ENCODE data around the gene MAPK8IP3. TPM values are rescaled to one million over a fixed set of nuclear protein-coding genes. Genes with fewer than 3 reads are reported as not detected.

Gene MAPK8IP3
- total RNA-seq, 1 donor = 179 TPM

Small RNA genes within 50 kb of the gene (small RNA-seq; reads per million reads assigned to genes)
- 0.41 reads per million for gene MIR3177

Other genes with a start within 250 kb of the MAPK8IP3 start
- gene CLCN7, start 231.2 kb upstream of the MAPK8IP3 start, total RNA-seq = 134 TPM
- gene PTX4, start 217.3 kb upstream of the MAPK8IP3 start, total RNA-seq = 0.27 TPM
- gene TELO2, start 212.8 kb upstream of the MAPK8IP3 start, total RNA-seq = 33.7 TPM
- 14.8 TPM for gene TMEM204, start 172.5 kb upstream of the MAPK8IP3 start, total RNA-seq
- 46.0 TPM for gene IFT140, start 94.1 kb upstream of the MAPK8IP3 start, total RNA-seq
- 29.1 TPM for gene CRAMP1, start 93.8 kb upstream of the MAPK8IP3 start, total RNA-seq
- gene JPT2, start 27.9 kb upstream of the MAPK8IP3 start, total RNA-seq = 21.0 TPM
- gene NME3, start 65.3 kb downstream of the MAPK8IP3 start, total RNA-seq = 46.3 TPM
- 17.2 TPM for gene EME2, start 66.6 kb downstream of the MAPK8IP3 start, total RNA-seq
- gene MRPS34, start 66.9 kb downstream of the MAPK8IP3 start, total RNA-seq = 80.8 TPM
- gene SPSB3, start 76.4 kb downstream of the MAPK8IP3 start, total RNA-seq = 102 TPM
- gene NUBP2, start 76.8 kb downstream of the MAPK8IP3 start, total RNA-seq = 75.9 TPM
- gene IGFALS, start 87.5 kb downstream of the MAPK8IP3 start, total RNA-seq = 0.81 TPM
- gene HAGH, start 120.6 kb downstream of the MAPK8IP3 start, total RNA-seq = 46.6 TPM
- gene FAHD1, start 121.0 kb downstream of the MAPK8IP3 start, total RNA-seq = 46.6 TPM
- gene MEIOB, start 166.0 kb downstream of the MAPK8IP3 start, total RNA-seq = 0.54 TPM
- gene HS3ST6, start 212.2 kb downstream of the MAPK8IP3 start, total RNA-seq = not detected
- 40.1 TPM for gene MSRB1, start 237.0 kb downstream of the MAPK8IP3 start, total RNA-seq
- gene RPL3L, start 248.5 kb downstream of the MAPK8IP3 start, total RNA-seq = not detected

All from hematopoietic multipotent progenitor cell (in vitro differentiated cells).